H9 (cell line): ENCODE results near the gene ST6GALNAC5. TPM values are rescaled to one million over a fixed set of nuclear protein-coding genes. Genes with fewer than 3 reads are reported as not detected.

Source experiments
- DNase-seq: peaks from one replicate; pipeline ENCODE4 v3.0.0-alpha.2; 2017
- H2AFZ ChIP-seq: one replicate; pipeline ENCODE4 v1.6.1; 2013; ENCODE audit warnings: mild to moderate bottlenecking, low read length, control low read depth, moderate library complexity
- H2AK5ac ChIP-seq: 2 replicates; pipeline ENCODE4 v1.6.1; 2013; ENCODE audit warnings: low read length, control low read depth, mixed read lengths; ENCODE audit not compliant: insufficient read length
- H2BK120ac ChIP-seq: one replicate; pipeline ENCODE4 v1.6.1; 2013; ENCODE audit warnings: low read depth, mild to moderate bottlenecking, low read length, control low read depth, inconsistent platforms; ENCODE audit not compliant: poor library complexity, severe bottlenecking
- H2BK12ac ChIP-seq: 2 replicates; pipeline ENCODE4 v1.6.1; 2013; ENCODE audit warnings: low read length, control low read depth, mixed read lengths, low read depth; ENCODE audit not compliant: insufficient read length
- H2BK15ac ChIP-seq: 2 replicates; pipeline ENCODE4 v1.6.1; 2013; ENCODE audit warnings: low read depth, low read length, control low read depth
- H2BK20ac ChIP-seq: one replicate; pipeline ENCODE4 v1.6.1; 2013; ENCODE audit warnings: low read depth, mild to moderate bottlenecking, low read length, control low read depth, inconsistent platforms; ENCODE audit not compliant: poor library complexity, severe bottlenecking
- H2BK5ac ChIP-seq: 2 replicates; pipeline ENCODE4 v1.6.1; 2013; ENCODE audit warnings: low read length, control low read depth, mixed read lengths; ENCODE audit not compliant: insufficient read length
- H3K14ac ChIP-seq: 2 replicates; pipeline ENCODE4 v1.6.1; 2013; ENCODE audit warnings: low read length, control low read depth; ENCODE audit not compliant: insufficient read depth
- H3K18ac ChIP-seq: 2 replicates; pipeline ENCODE4 v1.6.1; 2013; ENCODE audit warnings: low read depth, mild to moderate bottlenecking, mixed read lengths, low read length, control low read depth; ENCODE audit not compliant: insufficient read length
- H3K23ac ChIP-seq: 2 replicates; pipeline ENCODE4 v1.6.1; 2013; ENCODE audit warnings: low read length, control low read depth, mixed read lengths, low read depth; ENCODE audit not compliant: insufficient read length
- H3K23me2 ChIP-seq: 2 replicates; pipeline ENCODE4 v1.6.1; 2013; ENCODE audit warnings: low read depth, mild to moderate bottlenecking, mixed read lengths, low read length, control low read depth; ENCODE audit not compliant: insufficient read length, poor library complexity, severe bottlenecking
- H3K27ac ChIP-seq: 2 replicates; pipeline ENCODE4 v1.5.1; 2013; ENCODE audit warnings: low read length, control low read depth, mixed read lengths, low read depth; ENCODE audit not compliant: insufficient read length
- H3K27me3 ChIP-seq: 2 replicates; pipeline ENCODE4 v1.6.1; 2013; ENCODE audit warnings: low read length, control low read depth, inconsistent platforms; ENCODE audit not compliant: insufficient read depth
- H3K4ac ChIP-seq: 2 replicates; pipeline ENCODE4 v1.6.1; 2013; ENCODE audit warnings: low read depth, mild to moderate bottlenecking, control low read depth, inconsistent platforms, low read length, moderate library complexity
- H3K4me1 ChIP-seq: 2 replicates; pipeline ENCODE4 v1.6.1; 2013; ENCODE audit warnings: low read length, control low read depth, inconsistent platforms; ENCODE audit not compliant: insufficient read depth
- H3K4me2 ChIP-seq: 2 replicates; pipeline ENCODE4 v1.6.1; 2013; ENCODE audit warnings: low read length, control low read depth, mixed read lengths; ENCODE audit not compliant: insufficient read length, insufficient read depth
- H3K56ac ChIP-seq: 2 replicates; pipeline ENCODE4 v1.6.1; 2013; ENCODE audit warnings: low read depth, mild to moderate bottlenecking, mixed read lengths, low read length, control low read depth; ENCODE audit not compliant: insufficient read length
- H3K79me1 ChIP-seq: 2 replicates; pipeline ENCODE4 v1.6.1; 2013; ENCODE audit warnings: low read depth, mild to moderate bottlenecking, moderate library complexity, low read length, control low read depth, inconsistent platforms; ENCODE audit not compliant: insufficient read depth, poor library complexity, severe bottlenecking
- H3K79me2 ChIP-seq: 2 replicates; pipeline ENCODE4 v1.6.1; 2013; ENCODE audit warnings: low read length, control low read depth, inconsistent platforms; ENCODE audit not compliant: insufficient read depth
- H3K9ac ChIP-seq: 2 replicates; pipeline ENCODE4 v1.6.1; 2013; ENCODE audit warnings: low read length, control low read depth, mixed read lengths; ENCODE audit not compliant: insufficient read length; ENCODE audit errors: extremely low read depth
- H3K9me3 ChIP-seq: one replicate; pipeline ENCODE4 v1.6.1; 2013; ENCODE audit warnings: low read depth, low read length, inconsistent platforms; ENCODE audit not compliant: control insufficient read depth
- H3T11ph ChIP-seq: one replicate; pipeline ENCODE4 v1.6.1; 2013; ENCODE audit warnings: mild to moderate bottlenecking, low read length, control low read depth, inconsistent platforms
- H4K20me1 ChIP-seq: one replicate; pipeline ENCODE4 v1.6.1; 2013; ENCODE audit not compliant: control insufficient read depth, insufficient read length, insufficient read depth
- H4K5ac ChIP-seq: 2 replicates; pipeline ENCODE4 v1.6.1; 2013; ENCODE audit warnings: low read depth, mild to moderate bottlenecking, mixed read lengths, low read length, control low read depth; ENCODE audit not compliant: insufficient read length
- H4K8ac ChIP-seq: replicated peaks from 2 replicates; pipeline ENCODE4 v1.6.1; 2013; ENCODE audit warnings: low read length, control low read depth, mixed read lengths, low read depth; ENCODE audit not compliant: insufficient read length
- H4K91ac ChIP-seq: 2 replicates; pipeline ENCODE4 v1.6.1; 2013; ENCODE audit warnings: low read depth, mild to moderate bottlenecking, moderate library complexity, mixed read lengths, low read length, control low read depth; ENCODE audit not compliant: insufficient read length
- H3K27ac Mint-ChIP-seq, 3 experiments: 2 replicates in 2 of 3; 3 replicates in 1 of 3; pipeline ENCODE4 v1.8.0; 2020 to 2021; ENCODE audit warnings: mixed read lengths in 3 of 3, mild to moderate bottlenecking in 1 of 3, moderate library complexity in 1 of 3
- H3K27me3 Mint-ChIP-seq: 2 replicates; pipeline ENCODE4 v1.8.0; 2021; ENCODE audit warnings: low read depth, mild to moderate bottlenecking, moderate library complexity, mixed read lengths
- H3K36me3 Mint-ChIP-seq, 3 experiments: 2 replicates in 2 of 3; 3 replicates in 1 of 3; pipeline ENCODE4 v1.8.0; 2020 to 2021; ENCODE audit warnings: low read depth in 3 of 3, mixed read lengths in 3 of 3; ENCODE audit not compliant: insufficient read depth in 1 of 3
- H3K4me1 Mint-ChIP-seq, 2 experiments: 2 replicates each; pipeline ENCODE4 v1.8.0; 2020; ENCODE audit warnings: mixed read lengths in 2 of 2
- H3K4me3 Mint-ChIP-seq, 2 experiments: 2 replicates in 1 of 2; 3 replicates in 1 of 2; pipeline ENCODE4 v1.8.0; 2020 to 2021; ENCODE audit warnings: mild to moderate bottlenecking in 2 of 2, mixed read lengths in 2 of 2, moderate library complexity in 1 of 2
- H3K9me3 Mint-ChIP-seq, 2 experiments: 2 replicates in 1 of 2; 3 replicates in 1 of 2; pipeline ENCODE4 v1.8.0; 2020; ENCODE audit warnings: mild to moderate bottlenecking in 2 of 2, mixed read lengths in 2 of 2, moderate library complexity in 1 of 2
- WGBS: extraction: QIAGEN DNeasy Blood & Tissue Kit; methylation state at CpG from one replicate; pipeline ENCODE4 v1.1.7; 2013; ENCODE audit warnings: missing lambda C conversion rate, low lambda C conversion rate, mixed read lengths; ENCODE audit not compliant: insufficient read length; ENCODE audit errors: extremely low coverage; 5-methylcytosine and 5-hydroxymethylcytosine counted together
- total RNA-seq: library from RNA; stranded (reverse); gene quantifications from 2 replicates; pipeline ENCODE4 v1.2.1, GENCODE V29; 2021
- TF ChIP-seq, protein P1 (sequence below): fragments of 200-600 bp; sonication (generic); conservative IDR thresholded peaks from 3 replicates; pipeline ENCODE4 v1.8.0; 2021; ENCODE audit warnings: antibody characterized with exemption, mild to moderate bottlenecking

Gene ST6GALNAC5
- total RNA-seq, 1 experiment from 2014 or later: 3.3 TPM

DNA sequence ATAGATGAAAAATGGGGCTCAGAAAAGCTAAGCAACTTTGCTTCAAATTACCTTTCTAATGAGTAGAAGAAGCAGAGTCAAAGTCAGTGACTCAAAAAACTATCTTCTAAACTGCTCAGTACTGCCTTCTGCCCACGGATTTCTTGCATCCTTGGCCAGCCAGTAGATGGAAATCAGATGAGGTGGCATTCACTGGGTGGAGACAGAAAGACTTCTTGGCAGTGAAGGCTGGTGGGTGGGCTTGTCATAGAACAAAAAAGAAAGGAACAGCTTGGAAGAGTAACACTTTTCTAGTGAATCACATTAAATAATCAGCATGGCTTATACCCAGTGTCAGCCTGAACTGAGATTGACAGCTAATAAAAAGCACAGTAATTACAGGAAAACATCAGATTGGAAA lies 170.7 kb downstream of the ST6GALNAC5 start:
- Histone ChIP-seq H4K20me1 (no peaks in the 10 kb centered on the region), H3K14ac (no peak overlapping the region), H2AFZ (no peak overlapping the region), H3T11ph (no peak overlapping the region), H3K27me3 (no peaks in the 10 kb centered on the region), H3K9me3 (no peaks in the 10 kb centered on the region), H3K4me2 (no peak overlapping the region), H3K27ac (no peak overlapping the region), H3K4me1 (no peaks in the 10 kb centered on the region), H3K4ac (no peak overlapping the region), H2BK20ac (no peak overlapping the region), H3K56ac (no peak overlapping the region), H4K5ac (no peak overlapping the region), H3K9ac (no peak overlapping the region), H3K79me2 (no peaks in the 10 kb centered on the region), H3K18ac (no peak overlapping the region), H4K91ac (no peak overlapping the region), H3K79me1 (no peaks in the 10 kb centered on the region), H4K8ac (no peak overlapping the region), H2BK12ac (no peak overlapping the region), H2BK5ac (no peak overlapping the region), H3K23me2 (no peaks in the 10 kb centered on the region), H2BK15ac (no peak overlapping the region), H2AK5ac (no peak overlapping the region), H2BK120ac (no peak overlapping the region), H3K23ac (no peak overlapping the region)
- no peaks in the 10 kb centered on the region for H3K36me3 Mint-ChIP-seq
- no peak for DNase-seq
- no peak overlapping the region for H3K27ac Mint-ChIP-seq
- TF ChIP-seq, protein P1, sequence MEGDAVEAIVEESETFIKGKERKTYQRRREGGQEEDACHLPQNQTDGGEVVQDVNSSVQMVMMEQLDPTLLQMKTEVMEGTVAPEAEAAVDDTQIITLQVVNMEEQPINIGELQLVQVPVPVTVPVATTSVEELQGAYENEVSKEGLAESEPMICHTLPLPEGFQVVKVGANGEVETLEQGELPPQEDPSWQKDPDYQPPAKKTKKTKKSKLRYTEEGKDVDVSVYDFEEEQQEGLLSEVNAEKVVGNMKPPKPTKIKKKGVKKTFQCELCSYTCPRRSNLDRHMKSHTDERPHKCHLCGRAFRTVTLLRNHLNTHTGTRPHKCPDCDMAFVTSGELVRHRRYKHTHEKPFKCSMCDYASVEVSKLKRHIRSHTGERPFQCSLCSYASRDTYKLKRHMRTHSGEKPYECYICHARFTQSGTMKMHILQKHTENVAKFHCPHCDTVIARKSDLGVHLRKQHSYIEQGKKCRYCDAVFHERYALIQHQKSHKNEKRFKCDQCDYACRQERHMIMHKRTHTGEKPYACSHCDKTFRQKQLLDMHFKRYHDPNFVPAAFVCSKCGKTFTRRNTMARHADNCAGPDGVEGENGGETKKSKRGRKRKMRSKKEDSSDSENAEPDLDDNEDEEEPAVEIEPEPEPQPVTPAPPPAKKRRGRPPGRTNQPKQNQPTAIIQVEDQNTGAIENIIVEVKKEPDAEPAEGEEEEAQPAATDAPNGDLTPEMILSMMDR: no peak
- H3K27me3 Mint-ChIP-seq: no peaks in the 10 kb centered on the region
- peaks cover 5 to 8% of the 10 kb centered on the region in 2 experiments; a peak in 3 of 4 replicates for H3K4me1 Mint-ChIP-seq
- H3K4me3 Mint-ChIP-seq: no peak overlapping the region
- no CpG with 5 or more reads among the region's 1 CpG for WGBS
- H3K9me3 Mint-ChIP-seq: peaks cover 2 to 4% of the 10 kb centered on the region in 2 experiments; a peak in 2 of 5 replicates
